LHCN-M2 (cell line): ENCODE data around the gene C1orf94. TPM values are rescaled to one million over a fixed set of nuclear protein-coding genes. Genes with fewer than 3 reads are reported as not detected.

Experiments
- DNase-seq: peaks from one replicate; pipeline ENCODE4 v3.0.0-alpha.2; 2012; ENCODE audit warnings: low read depth
- polyA plus RNA-seq: library from polyadenylated mRNA; unstranded; fragments of >200 nt; gene quantifications from one replicate; pipeline ENCODE4 v1.2.1, GENCODE V29; 2012; ENCODE audit warnings: missing spikeins
- total RNA-seq: library from RNA; depleted of rRNA; stranded (reverse); fragments of >200 nt; gene quantifications from 2 replicates; pipeline ENCODE4 v1.2.3, GENCODE V29; 2014; rRNA removed

C1orf94 gene
- not detected in 2 replicates for total RNA-seq
- not detected for polyA plus RNA-seq

GRCh38 chr1:34176830-34177603 is at the start of gene C1orf94:
Gene C1orf94, plus strand, starts transcription at chr1:34176907. Its CDS starts 883 bp downstream, at chr1:34177790.
- DNase-seq: no peak

GRCh38 chr1:34127006-34128000 is 49.4 kb upstream of the C1orf94 start:
- no peak for DNase-seq

- no peak for DNase-seq
Observed at GRCh38 chr1:34128186-34128889, 48.4 kb upstream of the C1orf94 start.

- no peak for DNase-seq
Observed at GRCh38 chr1:34129630-34130029, 47.1 kb upstream of the C1orf94 start.

- no peak for DNase-seq
Observed at GRCh38 chr1:34130306-34130705, 46.4 kb upstream of the C1orf94 start.

GRCh38 chr1:34131396-34132160 is 45.1 kb upstream of the C1orf94 start:
- DNase-seq: no peak

GRCh38 chr1:34132161-34132420 is 44.6 kb upstream of the C1orf94 start:
- no peak for DNase-seq

- no peak for DNase-seq
Observed at GRCh38 chr1:34137411-34137810, 39.3 kb upstream of the C1orf94 start.

GRCh38 chr1:34140011-34140676 is 36.6 kb upstream of the C1orf94 start:
- DNase-seq: no peak

- no peak for DNase-seq
Observed at GRCh38 chr1:34143975-34144374, 32.7 kb upstream of the C1orf94 start.

- DNase-seq: no peak
Observed at GRCh38 chr1:34144766-34145165, 31.9 kb upstream of the C1orf94 start.

- no peak for DNase-seq
Observed at GRCh38 chr1:34147301-34147700, 29.4 kb upstream of the C1orf94 start.

- DNase-seq: no peak
Observed at GRCh38 chr1:34149501-34149900, 27.2 kb upstream of the C1orf94 start.

GRCh38 chr1:34153246-34153645 is 23.5 kb upstream of the C1orf94 start:
- no peak for DNase-seq

- DNase-seq: no peak
Observed at GRCh38 chr1:34155860-34156259, 20.8 kb upstream of the C1orf94 start.

- no peak for DNase-seq
Observed at GRCh38 chr1:34156739-34157138, 20.0 kb upstream of the C1orf94 start.

GRCh38 chr1:34162852-34163766 is 13.6 kb upstream of the C1orf94 start:
- peak; percentile 6 for DNase-seq

GRCh38 chr1:34163792-34164731 is 12.6 kb upstream of the C1orf94 start:
- no peak for DNase-seq
